NCI-H2107 (cell line): Measurements from ENCODE around the gene RAC2.

ENCODE experiments used
- DNase-seq: peaks from one replicate; lab custom pipeline; 2025; lab: John Stamatoyannopoulos, UW

Gene RAC2

DNA sequence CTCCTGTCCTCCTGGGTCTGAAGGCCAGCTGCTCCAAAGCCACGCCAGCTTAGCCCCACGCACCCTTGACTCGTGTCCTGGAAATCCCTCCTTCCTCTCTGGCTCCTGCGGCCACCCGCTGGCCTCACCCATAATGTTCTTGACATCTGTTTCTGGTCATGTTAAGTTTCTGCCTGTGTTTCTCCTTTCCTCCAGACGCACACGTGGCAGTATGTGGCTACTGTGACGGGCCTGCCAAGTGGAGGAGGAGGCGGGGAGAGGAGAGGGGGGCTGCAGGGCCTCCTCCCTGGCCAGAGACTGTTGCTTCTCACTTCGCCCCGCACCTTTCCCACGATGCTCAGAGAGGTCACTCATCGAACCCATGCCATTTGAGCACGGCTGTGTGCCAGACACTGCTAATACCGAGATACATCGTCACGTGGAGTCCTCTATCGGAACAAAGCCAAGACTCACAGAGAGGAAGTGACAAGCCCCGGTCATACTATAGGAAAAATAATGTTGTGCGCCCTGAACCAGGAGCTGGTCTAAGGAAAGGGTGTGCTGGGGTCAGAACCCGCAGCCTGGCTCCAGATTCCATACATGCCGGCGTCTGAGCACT lies 67.5 kb downstream of the RAC2 start:
- DNase-seq = no peak

DNA sequence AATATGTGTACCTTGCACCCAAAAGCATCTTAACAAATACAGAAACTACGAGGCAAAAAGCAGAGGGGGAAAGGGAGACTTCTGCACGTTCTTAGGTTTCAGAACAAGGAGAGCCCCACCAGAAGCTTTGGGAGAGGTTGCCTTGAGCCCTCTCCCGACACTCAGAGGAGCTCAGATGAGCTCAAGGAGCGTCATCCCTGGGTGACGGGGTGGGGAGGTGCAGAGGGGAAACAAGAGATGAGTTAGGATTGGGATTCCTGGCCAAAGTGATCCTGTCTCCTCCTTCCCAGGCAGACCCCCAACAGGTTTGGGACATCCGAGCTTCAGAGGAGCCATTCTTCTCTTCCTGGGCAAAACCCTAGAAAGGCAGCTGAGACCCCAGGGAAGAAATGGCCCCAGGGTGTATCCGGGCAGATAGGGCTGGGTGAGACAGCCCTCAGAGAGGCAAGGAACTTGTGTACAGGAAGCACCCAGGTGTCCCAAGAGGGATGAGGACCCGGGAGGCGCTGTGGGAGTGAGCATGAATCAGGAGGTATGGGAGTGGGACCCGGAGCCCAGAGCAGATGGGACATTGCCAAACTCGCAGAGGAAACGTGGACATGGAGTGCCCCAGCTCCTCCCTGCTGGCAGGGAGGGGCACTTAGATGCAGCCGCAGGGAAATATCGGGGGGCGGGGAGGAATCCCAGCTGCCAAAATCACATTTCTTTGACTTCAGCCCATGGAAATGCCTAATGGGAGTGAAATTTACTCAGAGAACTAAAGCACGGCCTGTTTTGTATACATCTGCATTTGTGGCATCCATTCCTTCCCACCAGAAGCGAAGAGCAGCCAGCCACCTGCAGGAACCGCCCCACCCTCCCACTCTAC lies 68.4 kb downstream of the RAC2 start:
- no peak for DNase-seq
